CD4-positive, alpha-beta T cell treated with Interleukin-15 for 4 hours (primary cell): ENCODE data around the gene CATSPERB.
"Not testable (repeated sequence)": the region's sequence is repeated elsewhere in the genome, so short reads cannot be mapped to it uniquely, and the experiment has no call there.

ENCODE experiments used
- DNase-seq: peaks from one replicate; pipeline ENCODE4 v3.0.0-alpha.2; 2020; ENCODE audit warnings: low spot score

Gene CATSPERB

GRCh38 chr14:91674911-91675310 is 57.0 kb downstream of the CATSPERB start:
- no peak for DNase-seq

- no peak for DNase-seq
Measured at GRCh38 chr14:91669867-91670266, 62.0 kb downstream of the CATSPERB start.

- DNase-seq = not testable (repeated sequence)
Measured at GRCh38 chr14:91667101-91667500, 64.8 kb downstream of the CATSPERB start.

GRCh38 chr14:91660790-91661189 is 71.1 kb downstream of the CATSPERB start:
- DNase-seq = no peak

- no peak for DNase-seq
Measured at GRCh38 chr14:91654836-91655235, 77.0 kb downstream of the CATSPERB start.

- DNase-seq = no peak
Measured at GRCh38 chr14:91653451-91653850, 78.4 kb downstream of the CATSPERB start.

GRCh38 chr14:91649930-91650329 is 82.0 kb downstream of the CATSPERB start:
- peak; percentile 26 for DNase-seq

GRCh38 chr14:91647856-91648255 is 84.0 kb downstream of the CATSPERB start:
- DNase-seq = no peak

- DNase-seq = no peak
Measured at GRCh38 chr14:91636604-91637003, 95.3 kb downstream of the CATSPERB start.

- no peak for DNase-seq
Measured at GRCh38 chr14:91624757-91625156, 107.1 kb downstream of the CATSPERB start.

- no peak for DNase-seq
Measured at GRCh38 chr14:91614187-91614586, 117.7 kb downstream of the CATSPERB start.

GRCh38 chr14:91613459-91614112 is 118.3 kb downstream of the CATSPERB start:
- DNase-seq = no peak

GRCh38 chr14:91611528-91611927 is 120.4 kb downstream of the CATSPERB start:
- no peak for DNase-seq

GRCh38 chr14:91609161-91609560 is 122.7 kb downstream of the CATSPERB start:
- no peak for DNase-seq

GRCh38 chr14:91607322-91608047 is 124.4 kb downstream of the CATSPERB start:
- DNase-seq = no peak

GRCh38 chr14:91606851-91607250 is 125.0 kb downstream of the CATSPERB start:
- DNase-seq = no peak

- not testable (repeated sequence) for DNase-seq
Measured at GRCh38 chr14:91604611-91605010, 127.3 kb downstream of the CATSPERB start.

GRCh38 chr14:91599994-91600393 is 131.9 kb downstream of the CATSPERB start:
- no peak for DNase-seq

- DNase-seq = no peak
Measured at GRCh38 chr14:91595736-91596135, 136.2 kb downstream of the CATSPERB start.

- not testable (repeated sequence) for DNase-seq
Measured at GRCh38 chr14:91593957-91594356, 137.9 kb downstream of the CATSPERB start.

- no peak for DNase-seq
Measured at GRCh38 chr14:91586410-91586809, 145.5 kb downstream of the CATSPERB start.

- no peak for DNase-seq
Measured at GRCh38 chr14:91585856-91586255, 146.0 kb downstream of the CATSPERB start.

- DNase-seq = no peak
Measured at GRCh38 chr14:91582761-91583160, 149.1 kb downstream of the CATSPERB start.
